Astrocyte (in vitro differentiated cells and primary cell): ENCODE measurements around the gene TLX1.

ENCODE experiments used
- CTCF ChIP-seq: IDR thresholded peaks from 2 replicates; pipeline ENCODE4 v1.5.1; 2011; ENCODE audit warnings: low read depth, mild to moderate bottlenecking, inconsistent platforms, low read length, moderate library complexity; ENCODE audit not compliant: insufficient read depth
- EZH2 ChIP-seq: IDR thresholded peaks from 2 replicates; pipeline ENCODE4 v1.6.1; 2012; ENCODE audit warnings: mild to moderate bottlenecking, low read length, inconsistent platforms; ENCODE audit not compliant: insufficient read depth

- no peak for TF ChIP-seq CTCF
- no peak for TF ChIP-seq EZH2
Measured at GRCh38 chr10:101087376-101087775, 43.7 kb upstream of the TLX1 start.
